GM19240 (cell line): ENCODE results near the gene GATA1.

Experiments used
- DNase-seq: peaks from one replicate; pipeline ENCODE4 v3.0.0; 2011; ENCODE audit warnings: low spot score; ENCODE audit not compliant: insufficient read length

GATA1 gene

DNA sequence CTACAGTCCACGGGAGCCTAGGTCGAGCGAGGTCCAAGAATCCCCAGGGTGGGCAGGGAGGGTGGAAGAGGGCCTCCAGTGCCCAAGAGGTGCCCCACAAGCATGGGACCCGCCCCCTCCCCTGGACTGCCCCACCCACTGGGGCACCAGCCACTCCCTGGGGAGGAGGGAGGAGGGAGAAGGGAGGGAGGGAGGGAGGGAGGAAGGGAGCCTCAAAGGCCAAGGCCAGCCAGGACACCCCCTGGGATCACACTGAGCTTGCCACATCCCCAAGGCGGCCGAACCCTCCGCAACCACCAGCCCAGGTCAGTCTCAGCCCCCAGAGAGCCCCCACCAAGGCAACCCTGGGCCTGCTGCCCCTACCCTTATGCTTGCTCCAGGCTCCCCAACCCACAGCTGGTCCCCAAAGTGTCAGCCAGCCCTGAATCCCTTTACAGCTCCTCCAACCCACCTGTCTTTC lies at the start of gene GATA1:
Gene GATA1, plus strand, starts transcription at position 250 of the 460 bp plus-strand sequence. CDS start 4,520 bp downstream, outside the sequence.
- no peak for DNase-seq

DNA sequence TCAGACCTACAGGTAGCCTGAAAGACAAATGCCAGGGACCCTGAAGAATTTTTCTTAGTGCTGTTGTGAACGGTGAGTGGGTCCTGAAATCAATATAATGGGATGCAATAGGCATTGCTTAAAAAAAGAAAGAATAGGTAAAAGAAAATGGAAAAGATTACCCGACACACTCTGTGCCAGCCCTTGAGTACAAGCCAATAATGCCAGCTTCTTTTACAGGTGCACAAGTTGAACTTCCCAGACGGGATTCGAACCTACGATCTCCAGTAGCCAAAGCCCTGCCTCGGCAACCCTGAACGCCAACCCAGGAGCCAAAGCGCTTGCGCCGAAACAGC lies 49.5 kb upstream of the GATA1 start:
- no peak for DNase-seq

DNA sequence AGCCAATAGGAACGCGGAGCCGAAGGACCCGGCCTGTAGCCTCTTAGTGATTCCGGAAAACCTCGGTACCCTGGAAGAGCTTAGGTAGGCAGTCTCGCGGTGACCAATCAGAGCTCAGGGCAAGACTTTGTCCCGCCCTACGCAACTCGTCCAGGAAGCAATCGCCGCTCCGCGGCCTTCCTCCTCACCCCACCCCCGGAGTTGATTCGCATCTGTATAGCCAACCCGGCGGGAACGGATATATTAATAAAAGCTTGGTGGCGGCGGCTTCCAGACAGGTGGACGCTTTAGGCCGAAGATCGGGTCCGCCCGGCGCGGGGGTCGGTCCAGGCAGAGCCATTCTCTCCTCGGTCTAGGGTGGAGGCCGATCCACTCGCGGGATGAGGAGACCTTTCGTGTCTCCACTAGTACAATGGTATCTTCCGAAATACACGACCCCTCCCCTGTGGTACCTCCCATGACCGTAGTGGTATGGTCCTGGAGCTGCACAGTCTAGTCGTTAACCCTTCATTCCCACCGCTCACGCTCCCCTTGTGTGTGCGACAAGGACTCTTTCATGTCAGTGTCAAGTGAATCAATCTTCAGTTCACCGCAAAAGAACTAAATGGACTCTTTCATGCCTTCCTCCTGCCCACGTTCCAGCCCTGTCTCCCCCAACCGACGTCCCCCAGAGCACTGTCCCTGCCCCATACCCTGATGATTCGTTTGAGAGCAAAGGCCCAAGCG lies 49.0 kb upstream of the GATA1 start:
- peak; percentile 83 for DNase-seq

DNA sequence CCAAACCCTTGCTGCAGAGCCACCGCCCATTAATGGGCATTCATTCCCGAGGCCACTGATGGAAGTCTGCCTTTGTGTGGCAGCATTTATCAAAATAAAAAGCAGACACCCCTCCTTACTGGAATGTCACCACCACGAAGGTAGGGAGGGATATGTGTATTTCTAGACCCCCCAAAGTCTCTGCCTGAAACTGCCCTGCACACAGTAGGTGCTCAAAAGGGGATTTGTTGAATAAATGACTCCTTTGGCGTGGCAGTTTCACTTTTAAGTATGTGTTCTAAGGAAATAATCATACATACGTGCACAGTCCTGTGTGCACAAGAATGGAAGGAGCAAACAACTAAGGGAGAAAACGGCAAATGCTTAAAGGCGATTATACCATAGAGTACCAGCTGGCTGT lies 48.5 kb upstream of the GATA1 start:
- DNase-seq, result no peak

DNA sequence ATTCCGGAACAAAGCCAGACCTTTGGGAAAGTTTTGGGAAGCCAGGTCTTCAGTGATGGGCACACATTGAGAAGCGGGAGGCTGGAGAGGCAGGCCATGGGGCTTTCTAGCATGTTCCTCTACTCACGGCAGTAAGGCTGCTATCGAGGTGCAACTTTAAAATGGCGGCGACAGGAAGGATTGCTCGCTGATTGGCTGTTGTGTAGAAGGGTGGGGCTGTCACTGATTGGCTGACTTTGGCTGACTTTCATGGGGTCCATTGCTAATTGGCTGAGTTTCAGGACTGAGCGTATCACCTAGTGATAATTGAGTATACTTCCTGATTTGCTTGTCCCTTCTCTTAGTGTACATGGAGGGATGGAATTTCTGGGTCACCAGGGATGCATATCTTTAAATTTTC lies 44.6 kb upstream of the GATA1 start:
- DNase-seq, result no peak

DNA sequence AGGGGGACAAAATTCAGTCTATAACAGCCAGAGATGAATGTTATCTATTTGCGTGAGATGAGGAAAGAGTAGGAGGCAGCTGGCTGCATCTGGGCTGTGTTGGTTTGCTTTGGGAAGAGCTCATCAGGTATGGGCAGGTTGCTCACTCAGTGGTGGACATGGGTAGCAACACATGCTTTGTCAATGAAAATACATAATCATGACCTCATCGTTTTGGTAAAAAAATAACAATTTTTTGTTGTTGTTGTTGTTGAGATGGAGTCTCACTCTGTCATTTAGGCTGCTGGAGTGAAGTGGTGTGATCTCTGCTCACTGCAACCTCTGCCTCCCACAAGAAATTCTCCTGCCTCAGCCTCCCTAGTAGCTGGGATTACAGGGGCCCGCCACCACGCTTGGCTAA lies 41.2 kb upstream of the GATA1 start:
- no peak for DNase-seq

DNA sequence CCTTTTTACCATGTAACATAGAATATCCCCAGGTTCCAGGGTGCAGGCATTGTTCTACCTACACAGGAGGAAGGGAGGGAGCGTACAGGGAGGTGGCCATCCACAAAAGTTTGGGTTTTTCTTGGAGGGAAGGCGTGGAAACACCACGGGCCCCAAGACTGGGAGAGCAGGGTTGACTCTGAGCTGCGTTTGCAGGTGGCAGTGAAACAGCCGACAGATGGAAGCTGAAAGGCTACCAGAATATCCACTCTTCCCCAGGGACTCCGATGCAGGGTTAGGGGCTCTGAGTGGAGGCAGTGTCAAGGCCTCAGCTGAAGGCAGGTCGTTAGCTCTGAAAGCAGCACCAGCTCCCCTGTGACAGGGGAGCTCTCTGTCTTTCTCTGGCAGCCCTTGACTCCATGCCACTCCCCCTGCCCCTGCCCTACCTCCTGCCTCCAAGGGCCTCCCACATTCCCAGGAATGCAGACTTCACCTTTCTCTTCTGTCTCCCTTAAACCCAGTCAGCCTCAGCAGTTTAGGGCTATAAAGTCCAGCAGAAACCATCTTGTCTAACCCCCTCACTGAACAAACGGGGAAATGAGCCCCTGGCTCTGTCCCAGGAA lies 38.9 kb upstream of the GATA1 start:
- no peak for DNase-seq

DNA sequence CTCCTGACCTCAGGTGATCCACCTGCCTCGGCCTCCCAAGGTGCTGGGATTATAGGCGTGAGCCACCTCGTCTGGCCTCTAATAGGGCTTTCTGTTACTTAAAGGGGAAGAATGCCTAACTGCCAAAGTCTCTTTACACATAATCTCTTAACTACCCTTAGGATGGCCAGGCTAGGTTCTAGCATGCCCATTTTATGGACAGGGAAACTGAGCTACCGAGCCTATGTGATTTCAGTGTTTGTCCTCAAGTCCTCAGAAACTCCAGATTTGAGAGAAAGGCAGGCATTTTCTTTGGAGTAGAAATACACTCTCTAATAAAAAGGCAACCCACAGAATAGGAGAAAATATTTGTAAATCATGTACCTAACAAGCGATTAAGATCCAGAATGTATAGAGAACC lies 37.2 kb upstream of the GATA1 start:
- DNase-seq, result no peak

DNA sequence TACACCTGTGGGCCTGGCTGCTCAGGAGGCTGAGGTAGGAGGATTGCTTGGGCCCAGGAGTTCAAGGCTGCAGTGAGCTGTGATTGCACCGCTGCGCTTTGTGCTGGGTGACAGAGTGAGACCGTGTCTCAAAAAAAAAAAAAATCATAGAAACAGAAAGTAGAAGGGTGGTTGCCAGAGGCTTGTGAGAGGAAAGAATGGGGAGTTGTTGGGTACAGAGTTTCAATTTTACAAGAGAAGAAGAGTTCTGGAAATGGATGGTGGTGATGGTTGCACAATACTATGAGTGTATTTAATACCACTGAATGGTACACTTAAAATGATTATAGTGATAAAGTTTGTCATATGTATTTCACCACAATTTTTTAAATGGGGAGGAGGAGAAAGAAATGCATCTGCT lies 35.0 kb upstream of the GATA1 start:
- DNase-seq, result no peak

DNA sequence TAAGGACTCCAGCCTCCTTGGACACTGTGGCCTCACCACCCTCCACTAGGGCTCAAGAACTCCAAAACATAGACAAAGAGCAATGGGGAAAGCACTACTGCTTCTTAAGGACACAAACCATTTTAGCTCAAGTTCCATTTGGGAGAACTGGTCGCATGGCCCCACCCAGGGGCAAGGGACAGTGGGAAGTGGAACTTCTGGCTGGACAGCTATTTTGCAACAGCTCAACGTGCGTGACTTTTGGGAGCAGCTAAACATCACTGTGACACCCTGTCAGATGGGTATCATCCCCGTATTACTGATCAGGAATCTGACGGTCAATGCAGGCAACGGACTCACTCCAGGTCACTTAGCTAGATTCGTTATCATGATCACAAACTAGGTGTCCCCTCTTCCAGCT lies 33.9 kb upstream of the GATA1 start:
- no peak for DNase-seq

DNA sequence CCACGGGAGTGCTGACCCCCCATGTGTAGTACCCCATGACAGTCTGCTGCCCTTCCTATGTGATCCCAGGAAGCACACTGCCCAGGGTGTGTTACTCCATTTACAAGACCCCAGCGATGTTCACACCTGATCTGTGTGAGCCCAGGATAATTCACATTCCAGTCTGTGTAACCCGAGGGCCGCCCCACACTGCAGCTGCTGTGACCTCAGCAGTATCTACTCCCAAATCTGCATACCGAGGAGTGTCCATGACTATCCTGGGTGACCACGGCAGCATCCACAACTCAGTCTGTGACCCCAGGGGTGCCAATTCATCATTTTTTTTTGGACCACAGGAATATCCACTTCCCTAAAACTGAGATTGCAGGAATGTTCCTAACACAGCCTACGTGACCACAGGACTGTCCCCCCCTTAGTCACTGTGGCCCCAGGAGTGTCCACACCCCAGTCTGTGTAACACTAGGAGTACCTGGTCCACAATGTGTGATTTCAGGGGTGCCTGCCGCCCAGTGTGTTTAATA lies 32.6 kb upstream of the GATA1 start:
- DNase-seq, result no peak

DNA sequence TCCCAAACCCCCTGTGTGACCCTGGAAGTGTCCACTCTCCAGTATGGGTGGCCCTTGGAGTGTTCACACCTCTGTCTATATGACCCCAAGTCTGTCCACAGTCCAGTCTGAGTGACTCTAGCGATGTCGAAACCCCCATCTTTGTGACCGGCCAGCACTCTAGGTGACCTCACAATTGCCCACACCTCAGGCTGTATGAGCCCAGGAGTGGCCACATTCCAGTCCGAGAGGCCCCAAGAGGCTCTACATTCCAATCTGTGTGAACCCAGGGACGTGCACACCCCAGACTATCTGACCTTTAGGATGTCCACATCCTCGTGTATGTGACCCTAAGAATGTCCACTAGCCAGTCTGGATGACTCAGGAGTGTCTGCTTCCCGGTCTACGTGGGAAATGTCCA lies 32.2 kb upstream of the GATA1 start:
- no peak for DNase-seq

DNA sequence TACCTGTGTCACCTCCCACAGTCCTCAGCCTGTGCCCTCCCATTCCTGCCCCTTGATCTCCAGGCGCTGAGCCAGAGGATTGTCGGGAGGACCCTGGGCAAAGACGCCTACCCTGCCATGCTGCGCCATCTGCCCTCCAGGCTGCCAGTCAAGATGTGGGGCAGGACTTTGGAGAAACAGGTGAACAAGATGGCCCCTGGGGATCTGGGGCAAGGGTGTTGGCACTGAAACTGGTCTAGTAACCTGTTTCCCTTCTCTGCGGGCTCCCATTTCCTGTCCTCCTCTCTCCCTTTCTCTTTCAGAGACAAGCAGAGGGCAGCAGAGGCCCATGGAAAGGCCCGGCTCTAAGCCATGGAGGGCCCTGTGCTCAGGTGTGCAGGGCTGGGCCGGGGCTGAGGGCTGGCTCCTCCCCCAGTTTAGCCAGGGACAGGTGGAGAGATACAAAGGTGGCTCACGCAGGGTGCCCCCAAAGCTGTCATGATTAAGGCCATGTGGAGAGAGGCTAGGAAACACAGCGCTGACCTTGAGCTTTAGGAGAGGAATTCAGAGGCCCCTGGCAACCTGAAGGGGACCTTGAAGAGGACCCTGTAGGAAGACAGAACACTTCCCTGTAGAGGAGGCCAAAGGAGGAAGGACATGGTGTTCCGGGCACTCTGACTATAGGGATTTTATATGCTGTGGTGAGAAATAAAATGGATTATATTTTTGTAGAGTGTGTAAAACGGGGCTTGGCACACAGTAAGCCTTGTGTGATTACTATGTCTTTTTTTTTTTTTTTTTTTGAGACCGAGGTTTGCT lies 24.5 kb upstream of the GATA1 start, which contains the start of gene GLOD5:
Gene GLOD5, plus strand, starts transcription at position 74 of the 798 bp plus-strand sequence. Its CDS starts 44 bp downstream, at position 118.
- DNase-seq, result no peak

DNA sequence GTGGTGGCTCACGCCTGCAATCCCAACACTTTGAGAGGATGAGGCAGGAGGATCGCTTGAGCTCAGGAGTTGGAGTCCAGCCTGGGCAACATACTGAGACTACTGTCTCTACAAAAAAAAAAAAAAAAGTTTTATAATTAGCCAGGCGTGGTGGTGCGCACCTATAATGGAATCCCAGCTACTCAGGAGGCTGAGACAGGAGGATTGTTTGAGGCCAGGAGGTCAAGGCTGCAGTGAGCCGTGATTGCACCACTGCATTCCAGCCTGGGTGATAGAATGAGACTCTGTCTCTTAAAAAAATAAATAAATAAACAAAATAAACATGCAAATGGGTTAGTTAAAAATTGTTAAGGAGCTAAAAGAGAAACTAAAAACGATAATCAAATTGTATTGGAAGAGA lies 17.2 kb upstream of the GATA1 start:
- DNase-seq, result no peak

DNA sequence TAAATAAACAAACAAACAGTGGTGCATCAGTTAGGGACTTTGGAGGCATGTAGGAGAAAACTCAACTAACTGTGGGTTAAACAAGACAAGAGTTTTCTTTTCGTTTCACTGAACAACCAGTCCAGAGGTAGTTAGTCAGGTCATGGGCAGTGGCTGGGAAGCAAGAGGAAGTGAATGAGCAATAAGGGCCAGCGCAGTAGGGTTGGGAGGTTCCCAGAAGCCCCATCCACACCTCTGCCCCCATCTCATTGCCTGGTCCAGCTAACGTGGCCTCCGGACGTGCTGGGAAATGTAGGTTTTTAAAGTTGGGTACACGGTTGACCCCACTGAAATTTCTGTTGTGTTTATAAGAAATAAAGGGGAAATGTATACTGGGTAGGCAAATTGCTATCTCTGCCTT lies 16.1 kb upstream of the GATA1 start:
- no peak for DNase-seq

DNA sequence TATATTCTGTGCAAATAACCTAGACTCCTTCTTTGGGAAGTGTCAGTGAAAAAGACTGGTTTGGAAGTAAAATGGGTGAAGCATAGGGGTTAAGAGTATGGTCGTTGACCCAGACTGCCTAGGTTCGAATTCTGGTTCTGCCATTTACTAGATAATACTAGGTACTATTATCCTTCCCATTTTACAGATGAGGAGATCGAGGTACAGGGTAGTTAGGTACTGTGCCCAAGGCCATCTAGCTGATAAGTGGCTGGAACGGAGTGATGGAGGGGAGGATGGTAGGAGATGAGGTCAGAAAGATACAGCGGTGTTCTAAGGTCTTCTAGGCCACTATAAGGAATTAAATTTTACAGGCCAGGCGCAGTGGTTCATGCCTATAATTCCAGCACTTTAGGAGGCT lies 13.8 kb upstream of the GATA1 start:
- no peak for DNase-seq

DNA sequence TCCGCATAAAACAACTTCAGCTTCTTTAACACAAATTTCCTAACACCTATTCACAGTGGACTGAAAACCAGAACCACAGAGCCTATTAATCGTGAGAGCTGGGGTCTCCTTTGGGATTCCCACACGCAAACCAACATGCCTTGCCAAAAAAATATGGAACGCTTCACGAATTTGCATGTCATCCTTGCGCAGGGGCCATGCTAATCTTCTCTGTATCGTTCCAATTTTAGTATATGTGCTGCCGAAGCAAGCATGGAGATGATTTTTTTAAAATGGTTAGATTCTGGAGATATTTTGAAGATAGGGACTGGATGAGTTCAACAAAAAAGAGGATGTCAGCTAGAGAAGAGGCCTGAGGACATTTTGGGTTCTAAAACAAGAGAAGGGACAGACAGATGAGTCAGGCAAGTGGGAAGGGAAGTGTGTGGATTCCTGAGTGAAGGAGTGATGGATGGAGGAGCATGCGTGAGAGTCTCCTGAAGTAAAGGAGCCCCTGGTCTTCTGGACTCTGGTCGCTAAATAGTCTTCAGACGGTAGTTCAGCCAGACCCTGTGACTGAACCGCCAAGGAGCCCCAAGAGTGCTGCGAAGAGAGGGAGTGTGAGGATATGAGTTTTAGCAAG lies 9.5 kb upstream of the GATA1 start:
- no peak for DNase-seq

DNA sequence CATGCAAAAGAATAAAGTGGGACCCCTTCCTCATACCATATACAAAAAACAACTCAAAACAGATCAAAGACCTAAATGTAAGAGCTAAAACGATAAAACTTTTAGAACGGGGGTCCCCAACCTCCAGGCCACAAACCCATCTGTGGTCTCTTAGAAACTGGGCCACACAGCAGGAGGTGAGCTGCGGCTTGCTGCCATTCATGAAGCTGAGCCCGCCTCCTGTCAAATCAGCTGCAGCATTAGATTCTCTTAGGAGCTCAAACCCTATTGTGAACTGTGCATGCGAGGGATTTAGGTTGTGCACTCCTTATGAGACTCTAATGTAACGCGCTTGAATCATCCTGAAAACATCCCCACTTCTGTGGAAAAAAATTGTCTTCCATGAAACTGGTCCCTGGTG lies 7.0 kb upstream of the GATA1 start:
- no peak for DNase-seq

DNA sequence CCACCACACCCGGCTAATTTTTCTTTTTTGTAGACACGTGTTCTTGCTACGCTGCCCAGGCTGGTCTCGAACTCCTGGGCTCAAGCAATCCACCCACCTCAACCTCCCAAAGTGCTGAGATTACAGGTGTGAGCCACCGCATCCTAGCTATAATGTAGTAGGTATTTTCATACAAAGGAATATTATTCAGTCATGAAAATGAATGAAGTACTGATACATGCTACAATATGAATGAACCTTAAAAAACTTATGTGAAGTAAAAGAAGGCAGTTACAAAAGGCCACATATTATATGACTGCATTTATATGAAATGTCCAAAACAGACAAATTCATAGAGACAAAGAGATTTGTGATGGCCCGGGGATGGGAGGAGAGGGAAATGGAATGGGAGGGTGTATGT lies 4.7 kb upstream of the GATA1 start:
- DNase-seq, result no peak

DNA sequence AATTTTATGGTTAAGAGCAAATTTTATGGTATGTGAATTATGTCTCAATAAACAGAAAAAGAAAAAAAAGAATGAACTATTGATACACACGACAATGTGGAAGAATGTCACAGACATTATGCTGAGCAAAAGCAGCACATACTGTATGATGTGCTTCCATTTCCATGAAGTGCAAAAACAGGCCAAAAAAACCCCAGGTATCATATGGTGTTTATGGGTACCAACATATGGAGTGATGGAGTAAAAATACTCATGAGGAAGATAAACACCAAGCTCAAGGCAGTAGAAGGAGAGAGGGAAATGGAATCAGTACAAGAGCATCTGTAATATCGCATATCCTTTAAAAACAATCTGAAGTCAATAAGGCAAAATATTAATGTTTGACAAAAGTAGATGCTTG lies 4.2 kb upstream of the GATA1 start:
- no peak for DNase-seq

DNA sequence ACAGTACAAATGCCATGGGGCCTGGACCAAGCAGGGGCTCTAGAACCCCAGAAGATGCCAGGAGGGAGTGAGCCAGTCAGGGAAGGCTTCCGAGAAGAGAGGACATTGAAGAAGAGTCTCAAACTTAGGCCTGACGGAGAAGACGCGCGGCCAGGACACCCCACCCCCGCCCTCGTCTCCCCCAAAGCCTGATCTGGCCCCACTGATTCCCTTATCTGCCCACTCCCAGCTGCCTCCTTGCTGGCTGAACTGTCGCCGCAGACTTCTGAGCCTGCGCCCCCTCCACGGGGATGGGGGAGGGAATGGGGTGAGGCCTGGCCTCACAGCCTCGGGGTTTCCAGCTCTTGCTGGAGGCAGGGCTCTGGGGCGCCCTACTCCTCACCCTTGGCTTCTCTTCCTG lies 3.6 kb upstream of the GATA1 start:
- no peak for DNase-seq

DNA sequence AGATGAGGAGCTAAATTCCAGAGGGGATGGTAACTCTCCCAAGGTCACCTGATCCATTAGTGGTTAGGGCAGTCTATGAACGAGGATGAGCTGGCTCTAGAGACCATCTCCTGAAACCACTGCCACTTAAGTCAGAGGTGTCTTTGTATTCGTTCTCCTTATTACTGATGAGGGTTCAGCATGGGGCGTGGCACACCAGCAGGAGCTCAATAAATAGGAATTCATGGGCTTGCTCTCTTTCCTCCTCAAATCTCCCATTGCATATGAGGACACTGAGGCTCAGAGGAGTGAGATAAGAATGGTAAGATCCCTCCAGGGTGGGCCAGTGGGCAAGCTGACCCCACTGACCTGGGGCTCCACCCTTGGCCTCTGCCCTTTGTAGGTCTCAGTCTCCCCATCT lies 1.7 kb upstream of the GATA1 start:
- DNase-seq, result no peak
